HCT116 (cell line): ENCODE measurements around the gene VPS37B. TPM values are rescaled to one million over a fixed set of nuclear protein-coding genes. Genes with fewer than 3 reads are reported as not detected.

Experiments used
- ATAC-seq: fragments of 200-7000 bp; cut with Tn5 transposase; 2 replicates; pipeline ENCODE4 v1.9.1; 2020; ENCODE audit warnings: mild to moderate bottlenecking, moderate library complexity
- BruUV-seq: library from RNA; stranded (reverse); fragments of 400-500 nt; replicated peaks from 2 replicates; lab custom pipeline; 2021; lab: Mats Ljungman, UMichigan
- CTCF ChIA-PET: fragments of 300-600 bp; sonication (Branson Sonifier 250); formaldehyde crosslinking; loops from one replicate; lab custom pipeline; 2021; ENCODE audit warnings: antibody characterized with exemption; lab: Charles Lee
- POLR2A ChIA-PET: fragments of 300-600, 350-600 bp; sonication (Branson Sonifier 250); formaldehyde crosslinking; loops from one replicate; lab custom pipeline; 2021; ENCODE audit warnings: antibody characterized with exemption; lab: Charles Lee
- RAD21 ChIA-PET, 2 experiments: fragments of 300-600 bp; sonication (Branson Sonifier 250); formaldehyde crosslinking; loops; one replicate each; lab custom pipeline; 2023; ENCODE audit warnings: low total read pairs in 2 of 2; ENCODE audit not compliant: uncharacterized antibody in 2 of 2, unreplicated experiment in 2 of 2, low non-redundant PET in 1 of 2; lab: Charles Lee
- DNase-seq: peaks from one replicate; pipeline ENCODE4 v3.0.0-alpha.2; 2010; ENCODE audit warnings: low read depth, low spot score
- H2AFZ ChIP-seq: fragments of 200-600 bp; shearing (Covaris generic), sonication (generic); 2 replicates; pipeline ENCODE4 v1.6.1; 2017; ENCODE audit warnings: low read depth, mixed run types, mixed read lengths, antibody characterized with exemption, low read length; ENCODE audit not compliant: poor library complexity, severe bottlenecking
- H3K27ac ChIP-seq: 2 replicates; pipeline ENCODE4 v1.5.1; 2012; ENCODE audit warnings: low read depth, low read length
- H3K27me3 ChIP-seq: fragments of 200-600 bp; sonication (generic); 2 replicates; pipeline ENCODE4 v1.6.1; 2016; ENCODE audit warnings: mixed run types, low read length, mixed read lengths; ENCODE audit not compliant: insufficient read depth
- H3K36me3 ChIP-seq, 2 experiments: fragments of 200-500 bp in 1 of 2; fragments of 200-600 bp in 1 of 2; sonication (Bioruptor generic) in 1 of 2; sonication (generic) in 1 of 2; 2 replicates each; pipeline versions ENCODE4 v1.5.1 to v1.6.1; 2014 to 2016; ENCODE audit warnings: low read length in 2 of 2, inconsistent platforms in 1 of 2, mixed read lengths in 1 of 2, mixed run types in 1 of 2; ENCODE audit not compliant: insufficient read depth in 2 of 2, control insufficient read depth in 1 of 2
- H3K4me1 ChIP-seq, 2 experiments: fragments of 200-600 bp in 1 of 2; sonication (generic) in 1 of 2; 2 replicates each; pipeline versions ENCODE4 v1.5.1 to v1.6.1; 2012 to 2017; ENCODE audit warnings: low read length in 2 of 2, inconsistent platforms in 1 of 2, mild to moderate bottlenecking in 1 of 2, mixed read lengths in 1 of 2, mixed run types in 1 of 2, moderate library complexity in 1 of 2; ENCODE audit not compliant: insufficient read depth in 2 of 2, control insufficient read depth in 1 of 2
- H3K4me2 ChIP-seq: fragments of 200-600 bp; sonication (generic); 2 replicates; pipeline ENCODE4 v1.6.1; 2017; ENCODE audit warnings: mixed run types, low read length, mixed read lengths
- H3K4me3 ChIP-seq, 2 experiments: fragments of 200-600 bp in 1 of 2; sonication (generic) in 1 of 2; replicated peaks in 1 of 2; 2 replicates each; pipeline ENCODE4 v1.5.1; 2011 to 2016; ENCODE audit warnings: low read length in 2 of 2, control low read depth in 1 of 2, low read depth in 1 of 2, mild to moderate bottlenecking in 1 of 2, mixed read lengths in 1 of 2, mixed run types in 1 of 2
- H3K79me2 ChIP-seq: fragments of 200-600 bp; sonication (generic); 2 replicates; pipeline ENCODE4 v1.6.1; 2017; ENCODE audit warnings: mild to moderate bottlenecking, mixed run types, low read length, moderate library complexity, mixed read lengths; ENCODE audit not compliant: insufficient read depth
- H3K9ac ChIP-seq: fragments of 200-600 bp; sonication (generic); 2 replicates; pipeline ENCODE4 v1.6.1; 2016; ENCODE audit warnings: low read length, mixed read lengths
- H3K9me2 ChIP-seq: fragments of 200-600 bp; sonication (generic), shearing (Covaris generic); 2 replicates; pipeline ENCODE4 v1.6.1; 2017; ENCODE audit warnings: mixed run types, mild to moderate bottlenecking, moderate library complexity; ENCODE audit not compliant: insufficient read depth
- H3K9me3 ChIP-seq, 2 experiments: fragments of 200-500 bp in 1 of 2; fragments of 200-600 bp in 1 of 2; sonication (Bioruptor generic) in 1 of 2; sonication (generic) in 1 of 2; 2 replicates each; pipeline ENCODE4 v1.6.1; 2014 to 2017; ENCODE audit warnings: low read length in 2 of 2, mixed read lengths in 2 of 2, inconsistent platforms in 1 of 2, low read depth in 1 of 2, mild to moderate bottlenecking in 1 of 2, mixed run types in 1 of 2, moderate library complexity in 1 of 2; ENCODE audit not compliant: control insufficient read depth in 1 of 2, insufficient read depth in 1 of 2
- H4K20me1 ChIP-seq: fragments of 200-600 bp; sonication (generic), shearing (Covaris generic); 2 replicates; pipeline ENCODE4 v1.6.1; 2017; ENCODE audit warnings: mixed run types, mild to moderate bottlenecking, moderate library complexity; ENCODE audit not compliant: insufficient read depth
- CBX3 ChIP-seq: IDR thresholded peaks from 2 replicates; pipeline ENCODE4 v1.6.1; 2012; ENCODE audit warnings: low read depth
- CTCF ChIP-seq, 3 experiments: fragments of 200-600 bp in 1 of 3; sonication (generic) in 1 of 3; IDR thresholded peaks in 2 of 3; conservative IDR thresholded peaks in 1 of 3; 2 replicates each; pipeline ENCODE4 v1.5.1; 2012 to 2017; ENCODE audit warnings: low read depth in 2 of 3, low read length in 2 of 3, antibody characterized with exemption in 1 of 3, borderline replicate concordance in 1 of 3, control low read depth in 1 of 3, mild to moderate bottlenecking in 1 of 3, mixed read lengths in 1 of 3, mixed run types in 1 of 3, moderate library complexity in 1 of 3; ENCODE audit not compliant: insufficient read depth in 1 of 3
- ELF1 ChIP-seq: IDR thresholded peaks from 2 replicates; pipeline ENCODE4 v1.6.1; 2012; ENCODE audit warnings: low read depth, borderline replicate concordance
- POLR2AphosphoS5 ChIP-seq: IDR thresholded peaks from 2 replicates; pipeline ENCODE4 v1.6.1; 2011; ENCODE audit warnings: mild to moderate bottlenecking, low read depth, low read length, moderate library complexity
- RAD21 ChIP-seq: IDR thresholded peaks from 2 replicates; pipeline ENCODE4 v1.6.1; 2012; ENCODE audit warnings: low read depth, mild to moderate bottlenecking
- ZFX ChIP-seq: fragments of 450-650 bp; IDR thresholded peaks from 2 replicates; pipeline ENCODE4 v1.6.1; 2017
- intact Hi-C: fragments of 100-400 bp; cut with micrococcal nuclease; formaldehyde crosslinking; loops from 2 replicates; pipeline ENCODE4 v1.10.0; 2022
- total RNA-seq: library from RNA; stranded (reverse); gene quantifications from one replicate; pipeline ENCODE4 v1.2.1, GENCODE V29; 2021; ENCODE audit not compliant: unreplicated experiment

The VPS37B gene
- total RNA-seq, 1 experiment from 2014 or later = 55.0 TPM

- Histone ChIP-seq H3K9me3 (no peaks in the 10 kb centered on the region), H3K27me3 (no peaks in the 10 kb centered on the region), H3K79me2 (no peaks in the 10 kb centered on the region), H3K36me3 (no peaks in the 10 kb centered on the region), H3K4me1 (peaks cover 43 to 64% of the 10 kb centered on the region in 2 experiments)
- DNase-seq = no peak
- intact Hi-C loops = no loop called here
- RAD21 ChIA-PET = no interaction called here
- BruUV-seq = no TSS peak
- TF ChIP-seq RAD21 (no peak), POLR2AphosphoS5 (peak; percentile 57), ZFX (no peak), ELF1 (no peak)
- TF ChIP-seq, all 23 proteins: peak for 1
- no peak overlapping the region for H3K4me3 ChIP-seq
- ATAC-seq = peak; percentile 28
- ChIA-PET CTCF (no interaction called here), POLR2A (interaction anchor here (0.6 to 0.7 kb wide), 2 partner anchors 32 to 40 kb away, joined by 3 to 4 read pairs; no protein-coding TSS in a partner anchor)
- no peak overlapping the region for H2AFZ ChIP-seq
- H3K9ac ChIP-seq = peak overlapping the region; percentile 29
- no peaks in the 10 kb centered on the region for H3K9me2 ChIP-seq
- peak overlapping the region; percentile 82 for H3K4me2 ChIP-seq
- no peaks in the 10 kb centered on the region for H4K20me1 ChIP-seq
- H3K27ac ChIP-seq = peak overlapping the region; percentile 86
These were observed 21.7 kb upstream of the VPS37B start for GRCh38 chr12:122917507-122918121.

GRCh38 chr12:122909442-122910288 lies 13.7 kb upstream of the VPS37B start:
- Histone ChIP-seq H2AFZ (no peak overlapping the region), H3K9me3 (no peaks in the 10 kb centered on the region), H3K4me2 (peak overlapping the region; percentile 27), H3K27ac (no peak overlapping the region), H3K27me3 (no peaks in the 10 kb centered on the region), H3K36me3 (no peaks in the 10 kb centered on the region), H3K9ac (no peak overlapping the region), H3K4me3 (no peak overlapping the region), H3K9me2 (no peaks in the 10 kb centered on the region), H4K20me1 (no peaks in the 10 kb centered on the region), H3K79me2 (no peaks in the 10 kb centered on the region), H3K4me1 (peaks cover 12 to 18% of the 10 kb centered on the region in 2 experiments)
- no peak for TF ChIP-seq CTCF (IDR thresholded peaks at IDR 0.05 in 2 of 3, conservative IDR thresholded peaks at IDR 0.05 in 1 of 3; ENCODE audit: borderline replicate concordance in 1 of 3, insufficient read depth in 1 of 3, low read depth in 2 of 3, low read length in 2 of 3)
- TF ChIP-seq CBX3 = 0 out of 2 replicates have a peak, but pooled peaks have one; percentile 32
- intact Hi-C loops = no loop called here
- DNase-seq = no peak
- ChIA-PET CTCF (no interaction called here), RAD21 (no interaction called here), POLR2A (interaction anchor here (0.6 kb wide), 1 partner anchor 706 kb away, joined by 3 read pairs; the partner anchor contains the start of gene B3GNT4)
- ATAC-seq = no peak
- BruUV-seq = no TSS peak
